NOMO-1 (cell line): ENCODE measurements around the gene CGNL1.

ENCODE experiments used
- DNase-seq, 2 experiments: peaks; one replicate each; lab custom pipeline; 2025; ENCODE audit not compliant: unreplicated experiment in 2 of 2; lab: John Stamatoyannopoulos, UW

Gene CGNL1

GRCh38 chr15:57589754-57590153 lies 213.4 kb downstream of the CGNL1 start:
- DNase-seq = no peak

GRCh38 chr15:57591237-57591821 lies 215.0 kb downstream of the CGNL1 start:
- DNase-seq = no peak

DNA sequence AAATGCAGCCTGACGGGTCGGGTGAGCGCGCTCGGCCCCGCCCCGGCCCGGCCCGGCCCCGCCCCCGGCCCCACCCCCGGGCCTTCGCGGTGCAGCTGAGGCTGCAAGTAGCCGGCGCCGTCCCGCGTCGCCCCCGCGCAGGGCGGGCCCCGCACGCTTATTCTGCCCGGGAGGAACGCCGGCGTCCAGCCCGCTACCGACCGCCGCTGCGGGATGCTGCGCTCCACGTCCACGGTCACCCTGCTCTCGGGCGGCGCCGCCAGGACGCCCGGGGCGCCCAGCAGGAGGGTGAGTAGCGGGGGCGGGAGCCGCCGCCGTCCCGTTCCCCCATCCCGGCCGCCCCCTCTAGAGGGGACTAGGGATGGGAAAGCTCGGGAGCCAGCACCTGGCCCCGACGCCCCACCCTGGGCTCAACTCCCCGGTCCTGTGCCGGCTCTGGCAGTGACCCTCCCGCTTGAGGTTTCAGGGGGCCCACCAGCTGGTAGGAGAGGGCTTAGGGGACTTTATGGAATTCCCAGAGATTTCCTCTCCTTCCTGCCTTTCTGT lies 215.6 kb downstream of the CGNL1 start, which contains the start of gene MYZAP:
MYZAP (plus strand) TSS at position 83 of the 546 bp plus-strand sequence; CDS start at position 214, 131 bp downstream.
- no peak for DNase-seq

DNA sequence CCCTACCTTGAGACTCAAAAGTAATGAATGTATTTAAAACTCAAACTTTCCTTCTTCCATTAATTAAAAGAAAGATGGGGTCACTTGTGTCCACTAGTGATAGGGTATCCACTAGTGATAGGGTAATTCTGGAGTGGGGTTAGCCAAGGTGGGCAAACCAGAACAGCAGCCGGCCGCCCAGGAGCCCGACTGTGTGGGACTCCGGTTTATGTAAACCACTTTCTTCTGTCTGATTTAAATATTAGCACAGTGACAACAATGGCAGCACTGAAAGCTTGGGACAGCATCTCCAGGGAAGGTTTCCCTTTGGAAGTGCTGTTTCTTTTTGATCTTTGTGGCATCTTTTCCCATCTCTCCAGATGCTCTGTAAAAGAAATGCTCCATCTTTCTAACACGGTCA lies 216.1 kb downstream of the CGNL1 start:
- DNase-seq = no peak

DNA sequence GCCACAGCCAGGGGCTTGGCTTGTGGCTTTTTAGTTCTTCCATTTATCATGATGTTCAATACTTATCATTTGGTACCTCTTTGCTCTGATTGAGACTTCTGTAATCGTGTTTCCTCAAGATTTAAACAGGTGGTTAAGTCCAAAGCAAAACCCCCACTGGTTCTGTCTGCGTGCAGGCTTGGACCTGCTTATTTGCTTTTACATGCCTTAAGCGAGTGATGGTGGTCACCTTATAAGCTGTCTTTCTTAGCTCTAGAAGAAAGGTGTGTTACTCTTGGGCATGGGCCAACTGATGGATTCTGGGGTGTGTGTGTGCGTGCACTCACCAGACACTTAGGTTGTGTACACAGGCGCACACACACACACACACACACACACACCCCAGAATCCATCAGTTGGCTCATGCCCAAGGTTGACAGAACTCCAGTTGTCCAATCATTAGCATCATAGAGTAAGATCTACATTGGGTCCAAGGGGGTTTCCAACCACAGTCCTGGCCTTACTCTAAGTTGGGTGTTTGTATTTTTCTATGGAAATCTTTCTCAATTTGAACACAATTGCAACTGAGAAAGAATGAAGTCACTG lies 216.6 kb downstream of the CGNL1 start:
- DNase-seq = no peak

DNA sequence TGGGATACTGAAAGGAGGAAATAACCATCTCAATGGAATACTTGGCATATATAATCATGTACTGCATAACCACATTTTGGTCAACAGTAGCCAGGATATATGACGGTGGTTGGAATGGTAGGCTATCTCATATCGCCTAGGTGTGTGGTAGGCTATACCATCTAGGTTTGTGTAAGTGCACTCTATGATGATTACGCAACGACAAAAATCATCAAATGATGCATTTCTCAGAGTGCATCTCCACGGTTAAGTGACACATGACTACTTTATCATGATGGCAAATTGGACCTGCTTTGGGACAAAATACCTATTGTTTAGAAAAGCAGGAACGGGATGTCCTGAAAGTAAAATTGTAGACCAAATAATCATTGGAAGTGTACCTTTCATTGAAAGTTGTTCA lies 218.2 kb downstream of the CGNL1 start:
- DNase-seq = no peak

DNA sequence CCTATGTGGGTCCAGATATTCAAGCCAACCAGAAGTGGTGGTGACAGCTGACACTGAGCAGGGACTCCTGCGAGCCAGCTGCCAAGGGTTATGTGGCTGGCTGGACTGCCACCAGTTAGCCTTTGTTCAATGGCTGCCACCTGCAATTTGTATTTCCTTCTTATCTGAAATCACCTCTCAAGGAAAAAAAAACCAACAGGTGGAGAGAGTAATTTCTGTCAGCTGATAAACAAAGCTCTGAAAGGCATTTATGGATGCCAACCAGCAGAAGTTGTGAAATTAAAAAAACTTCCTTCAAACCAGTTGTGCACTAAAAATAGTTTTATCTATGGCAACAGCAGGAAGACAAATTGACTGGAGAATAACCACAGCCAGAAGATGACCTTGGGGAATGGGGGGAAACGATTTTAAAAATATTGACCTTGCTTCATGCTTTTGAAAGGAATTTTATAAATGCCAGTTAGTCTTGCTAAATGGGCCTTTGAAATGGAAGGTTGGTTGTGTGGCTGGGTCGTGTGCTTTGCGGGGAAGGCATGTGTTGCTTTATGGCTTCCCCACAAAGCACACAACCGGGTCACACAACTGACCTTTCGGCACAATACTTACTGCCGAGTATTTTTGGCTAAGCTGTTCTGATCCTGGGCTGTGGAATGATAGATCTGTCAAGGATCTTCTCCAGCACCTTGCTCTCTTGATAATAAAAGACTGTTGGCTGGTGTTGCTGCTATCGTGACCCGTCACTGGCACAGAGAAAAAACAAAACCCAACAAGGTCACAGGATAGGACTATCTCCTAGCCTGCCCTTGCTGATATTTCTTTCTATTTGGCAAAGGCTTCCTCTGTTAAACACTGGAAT lies 218.9 kb downstream of the CGNL1 start:
- DNase-seq = no peak

DNA sequence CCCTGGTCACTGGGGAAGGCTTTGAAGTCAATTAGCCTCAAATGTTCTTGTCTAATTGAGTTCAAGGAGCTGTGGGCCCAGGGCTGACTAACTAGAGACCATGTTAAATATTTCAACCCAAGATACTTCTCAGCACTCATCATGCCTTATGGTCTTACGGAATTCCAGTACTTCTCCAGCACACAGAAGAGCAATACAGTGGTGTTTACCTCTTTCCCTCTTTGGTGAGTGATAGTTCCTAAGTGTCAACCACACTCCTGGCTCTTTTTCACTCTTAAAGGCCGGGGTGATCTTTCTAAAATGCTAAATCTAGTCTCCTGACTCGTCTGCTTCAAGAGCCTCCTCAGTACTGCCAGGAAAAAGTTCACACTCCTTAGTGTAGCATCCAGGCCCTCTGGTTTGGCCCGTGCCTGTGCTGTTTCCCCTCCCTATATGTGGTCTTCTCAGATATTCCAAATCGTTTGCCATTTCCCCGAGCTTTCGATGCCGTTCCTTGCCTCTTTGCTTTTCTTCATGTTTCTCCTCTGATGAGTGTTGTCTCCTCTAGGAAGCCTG lies 220.1 kb downstream of the CGNL1 start:
- DNase-seq = no peak

DNA sequence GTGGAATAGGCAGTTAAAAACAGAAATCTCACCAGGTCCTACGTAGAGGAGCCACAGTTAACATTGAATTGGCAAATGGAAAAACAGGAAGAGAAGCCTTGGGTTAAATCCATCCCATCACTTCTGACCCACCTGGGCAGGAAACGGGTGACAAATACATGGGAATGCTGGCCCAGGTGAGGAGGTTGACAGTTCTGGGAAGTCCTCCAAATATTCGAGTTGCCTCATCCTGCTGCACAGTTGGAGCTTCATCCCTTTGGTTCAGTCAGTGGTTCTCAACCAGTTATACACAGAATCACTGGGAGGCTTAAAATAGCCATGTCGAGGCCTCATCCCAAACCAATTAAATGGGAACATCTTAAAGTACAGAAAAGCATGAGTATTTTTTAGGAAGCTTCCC lies 220.7 kb downstream of the CGNL1 start:
- no peak for DNase-seq

DNA sequence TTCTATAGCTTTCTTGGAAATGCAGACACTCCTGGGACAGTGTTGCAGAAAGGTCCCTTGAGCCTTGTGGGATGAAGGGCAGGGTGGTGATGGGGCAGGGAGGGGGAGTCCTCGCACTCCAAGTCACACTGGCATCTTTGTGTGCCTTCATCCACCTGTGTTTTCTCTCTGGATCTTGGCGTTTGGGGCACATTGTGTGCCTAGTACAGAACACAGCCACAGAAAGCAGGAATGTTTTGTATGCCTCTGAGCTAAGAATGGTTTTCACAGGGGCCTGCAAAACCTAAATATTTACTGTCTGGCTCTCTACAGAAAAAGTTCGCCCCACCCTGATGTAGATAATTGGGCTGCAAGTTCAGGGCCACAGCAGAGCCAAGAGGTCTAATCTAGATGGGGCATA lies 221.1 kb downstream of the CGNL1 start:
- DNase-seq = no peak

- DNase-seq = no peak
These were observed 222.0 kb downstream of the CGNL1 start for GRCh38 chr15:57598346-57598745.

DNA sequence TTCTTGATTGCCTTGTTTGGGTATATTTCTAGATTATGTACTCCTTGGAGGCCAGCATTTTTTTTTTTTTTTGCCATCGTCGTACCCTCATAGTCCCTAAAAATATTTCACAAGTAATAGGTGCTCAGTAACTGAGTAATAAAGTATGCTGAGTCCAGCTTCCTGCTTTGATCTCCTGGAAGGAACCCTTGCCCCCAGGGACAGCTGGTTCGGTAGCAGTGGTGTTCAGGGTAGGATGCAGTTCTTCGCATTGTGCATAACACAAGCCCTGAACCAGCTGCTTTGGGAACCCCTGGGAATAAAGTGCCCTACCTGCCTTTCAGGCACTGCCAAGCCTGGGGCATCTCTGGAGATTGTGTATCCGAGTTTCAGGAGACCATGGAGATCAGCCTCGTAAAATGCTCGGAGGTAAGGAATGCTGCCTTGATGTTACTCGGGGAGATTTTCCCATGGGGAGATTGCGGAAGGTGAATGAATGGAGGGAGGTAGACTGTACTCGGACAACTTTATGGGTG lies 223.0 kb downstream of the CGNL1 start:
- DNase-seq = no peak

DNA sequence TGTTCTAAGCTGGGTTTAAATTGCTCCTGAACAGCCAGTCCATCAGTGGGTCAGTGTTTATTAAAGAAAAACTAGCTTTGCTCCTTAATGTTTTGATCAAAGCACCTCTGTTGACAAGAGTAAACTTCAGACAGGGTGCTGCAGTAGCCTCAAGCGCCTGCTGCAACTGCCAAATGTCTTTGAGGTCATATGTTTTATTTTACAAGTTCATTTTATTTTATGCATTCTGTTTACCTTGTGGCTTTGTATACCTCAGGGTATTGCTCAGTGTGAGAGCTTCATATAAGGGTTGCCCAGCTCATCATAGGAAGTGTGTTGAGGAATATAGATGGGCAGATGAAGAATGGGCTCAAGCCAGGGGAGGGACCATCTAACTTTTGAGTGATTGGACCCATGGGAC lies 223.9 kb downstream of the CGNL1 start:
- no peak for DNase-seq
